HG02588 (cell line): ENCODE measurements around the gene NTSR1.

Experiments
- ATAC-seq: cut with Tn5 transposase; IDR thresholded peaks from one replicate; pipeline ENCODE4 v1.9.1; 2021; ENCODE audit warnings: mild to moderate bottlenecking, moderate library complexity; ENCODE audit not compliant: unreplicated experiment

Gene NTSR1

GRCh38 chr20:62737271-62737811 lies 28.7 kb downstream of the NTSR1 start:
- ATAC-seq, result no peak

- ATAC-seq, result no peak
Observed at GRCh38 chr20:62738025-62738881, 29.6 kb downstream of the NTSR1 start.

GRCh38 chr20:62739067-62739466 lies 30.4 kb downstream of the NTSR1 start:
- no peak for ATAC-seq

DNA sequence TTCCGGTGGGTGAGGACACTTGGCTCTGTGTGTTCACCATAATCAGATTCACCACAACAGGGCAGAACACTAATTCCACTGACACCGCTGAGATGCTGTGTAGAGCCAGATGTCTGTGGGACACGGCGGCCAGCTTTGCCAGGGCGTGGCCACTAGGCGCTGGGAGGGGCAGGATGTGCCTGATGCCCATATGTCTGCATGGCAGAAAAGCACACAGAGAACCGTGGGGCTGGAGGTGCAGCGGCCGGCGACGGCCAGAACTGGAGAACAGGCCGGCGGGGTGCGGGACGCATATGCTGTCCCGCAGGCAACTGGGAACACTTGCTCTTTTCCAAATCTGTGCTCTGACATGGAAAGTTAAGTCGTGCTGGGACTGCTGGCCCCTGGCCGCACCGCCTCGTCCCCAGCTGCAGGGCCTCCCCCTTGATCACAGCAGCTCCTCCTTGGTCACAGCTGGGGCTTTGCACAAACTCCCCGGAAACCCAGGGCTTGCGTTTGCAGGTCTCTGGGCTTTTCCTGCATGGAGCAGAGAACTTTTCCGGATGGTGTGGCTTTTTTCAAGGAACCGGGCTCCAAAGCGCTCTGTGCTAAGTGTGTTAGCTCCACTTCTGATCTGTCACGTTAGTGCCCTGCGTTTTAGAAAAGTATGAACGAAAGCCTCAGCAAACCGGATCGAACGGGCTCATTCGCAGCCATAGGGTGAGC lies 31.1 kb downstream of the NTSR1 start:
- peak; percentile 7 for ATAC-seq

DNA sequence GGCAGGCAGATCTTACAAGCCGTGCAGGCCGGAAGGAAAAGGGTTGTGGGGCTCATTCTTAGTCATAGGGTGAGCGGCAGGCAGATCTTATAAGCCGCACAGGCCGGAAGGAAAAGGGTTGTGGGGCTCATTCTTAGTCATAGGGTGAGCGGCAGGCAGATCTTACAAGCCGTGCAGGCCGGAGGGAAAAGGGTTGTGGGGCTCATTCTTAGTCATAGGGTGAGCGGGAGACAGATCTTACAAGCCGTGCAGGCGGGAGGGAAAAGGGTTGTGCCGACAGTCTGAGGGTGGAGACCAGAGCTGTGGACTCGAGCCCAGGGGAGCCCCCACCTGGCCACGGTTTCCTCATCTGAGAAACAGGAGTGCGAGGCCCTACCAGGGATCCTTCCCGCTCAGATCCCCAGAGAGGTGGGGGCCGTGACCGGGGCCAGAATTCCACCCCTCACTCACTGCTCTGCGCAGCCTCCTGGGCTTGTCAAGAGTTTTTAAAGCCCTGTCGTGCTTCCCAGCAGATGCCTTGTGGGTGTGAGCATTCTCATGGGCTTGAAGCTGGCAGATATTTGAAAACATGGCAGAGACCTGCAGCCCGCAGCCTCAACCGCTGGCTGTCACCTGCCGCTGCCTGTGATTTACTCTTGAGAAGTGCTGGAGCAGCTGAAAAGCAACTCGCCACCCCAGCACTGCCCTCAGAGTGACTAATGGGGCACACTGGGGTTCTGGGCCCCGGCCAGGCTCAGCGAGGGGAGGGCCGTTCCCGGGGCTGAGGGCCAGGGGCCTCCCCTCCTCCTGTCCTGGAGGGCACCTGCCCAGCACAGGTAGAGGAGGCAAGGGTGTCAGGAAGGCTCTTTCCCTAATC lies 31.9 kb downstream of the NTSR1 start:
- ATAC-seq, result peak; percentile 75

GRCh38 chr20:62741191-62741691 lies 32.6 kb downstream of the NTSR1 start:
- ATAC-seq, result no peak

DNA sequence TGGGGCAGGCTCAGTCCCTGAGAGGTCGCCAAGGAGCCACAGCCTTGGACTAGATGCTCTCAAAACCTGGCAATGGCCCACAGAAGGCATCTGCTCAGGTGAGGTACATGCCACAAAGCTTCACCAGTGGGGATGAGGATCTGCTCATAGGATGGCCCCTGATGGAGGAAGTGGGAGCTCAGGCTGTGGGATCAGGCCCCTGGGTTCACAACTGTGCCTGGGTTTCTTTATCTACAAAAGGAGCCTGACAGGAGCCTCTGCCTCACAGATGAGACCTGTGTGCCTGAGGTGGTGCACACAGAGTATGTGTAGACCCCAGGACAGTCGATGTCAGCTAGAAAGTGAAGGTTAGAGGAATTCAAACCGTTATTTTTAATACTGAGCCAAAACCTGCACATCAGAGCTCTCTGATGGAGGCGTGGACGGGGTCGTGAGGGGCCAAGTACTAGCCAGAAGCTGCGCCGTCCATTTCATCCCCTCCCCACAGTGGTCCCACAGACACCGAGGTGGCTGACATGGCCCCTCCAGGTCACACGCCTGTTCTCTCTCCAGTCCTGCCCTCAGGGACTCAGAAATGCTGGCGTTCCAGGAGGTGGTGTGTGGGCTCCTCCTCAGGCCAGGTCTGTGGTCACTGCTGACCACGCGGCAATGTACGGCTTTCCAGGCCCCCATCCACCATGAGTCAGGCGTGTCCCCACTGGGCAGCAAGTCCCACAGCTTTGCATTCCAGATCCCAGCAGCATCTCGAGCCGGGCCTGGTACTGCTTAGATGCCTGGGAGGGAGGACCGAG lies 33.3 kb downstream of the NTSR1 start:
- ATAC-seq, result no peak

GRCh38 chr20:62742550-62742949 lies 33.9 kb downstream of the NTSR1 start:
- no peak for ATAC-seq

- ATAC-seq, result no peak
Observed at GRCh38 chr20:62742979-62743776, 34.5 kb downstream of the NTSR1 start.

DNA sequence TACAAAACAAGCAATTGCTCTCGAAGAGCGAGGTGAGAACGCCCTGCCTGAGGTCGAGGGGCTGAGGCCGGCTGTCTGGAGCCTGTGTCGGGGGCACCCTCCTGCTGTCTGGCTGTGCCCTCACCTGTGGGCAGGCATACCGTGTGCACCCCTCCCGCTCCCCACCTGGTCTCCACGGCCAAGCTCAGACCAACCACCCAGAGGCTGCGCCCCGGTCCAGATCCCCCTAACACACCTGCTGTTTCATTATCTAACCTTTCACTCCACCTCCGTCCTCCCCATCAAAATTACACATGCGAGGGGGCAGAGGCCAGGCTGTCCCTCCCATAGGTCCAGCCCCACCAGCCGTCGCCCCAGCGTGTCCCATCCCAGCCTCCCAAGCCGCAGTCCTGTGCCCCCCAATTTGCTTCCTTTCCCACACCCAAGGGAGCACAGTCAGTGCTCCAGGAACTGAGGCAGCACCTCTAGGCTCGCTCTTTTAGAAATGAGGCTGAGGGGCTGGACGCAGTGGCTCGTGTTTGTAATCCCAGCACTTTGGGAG lies 35.2 kb downstream of the NTSR1 start:
- no peak for ATAC-seq

DNA sequence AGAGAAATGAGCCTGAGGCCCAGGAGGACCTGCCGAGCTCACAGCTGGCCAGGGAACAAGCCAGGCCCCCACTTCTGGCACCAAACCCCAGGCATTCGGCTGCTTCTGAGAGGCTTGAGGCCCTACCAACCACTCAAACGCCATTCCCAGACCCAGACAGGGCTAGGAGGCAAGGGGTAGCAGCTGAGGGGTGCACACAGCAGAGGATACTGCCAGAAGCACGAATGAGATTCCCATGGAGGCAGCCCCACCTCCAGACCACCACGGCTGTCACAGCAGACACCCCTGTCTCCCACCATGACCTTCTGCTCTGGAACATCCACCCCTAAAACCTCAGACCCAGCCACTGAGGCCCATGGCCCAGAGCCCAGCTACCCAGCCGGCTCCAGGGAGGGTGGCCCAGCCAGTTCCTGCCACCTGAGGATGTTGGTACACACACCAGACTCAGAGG lies 36.1 kb downstream of the NTSR1 start:
- ATAC-seq, result no peak

DNA sequence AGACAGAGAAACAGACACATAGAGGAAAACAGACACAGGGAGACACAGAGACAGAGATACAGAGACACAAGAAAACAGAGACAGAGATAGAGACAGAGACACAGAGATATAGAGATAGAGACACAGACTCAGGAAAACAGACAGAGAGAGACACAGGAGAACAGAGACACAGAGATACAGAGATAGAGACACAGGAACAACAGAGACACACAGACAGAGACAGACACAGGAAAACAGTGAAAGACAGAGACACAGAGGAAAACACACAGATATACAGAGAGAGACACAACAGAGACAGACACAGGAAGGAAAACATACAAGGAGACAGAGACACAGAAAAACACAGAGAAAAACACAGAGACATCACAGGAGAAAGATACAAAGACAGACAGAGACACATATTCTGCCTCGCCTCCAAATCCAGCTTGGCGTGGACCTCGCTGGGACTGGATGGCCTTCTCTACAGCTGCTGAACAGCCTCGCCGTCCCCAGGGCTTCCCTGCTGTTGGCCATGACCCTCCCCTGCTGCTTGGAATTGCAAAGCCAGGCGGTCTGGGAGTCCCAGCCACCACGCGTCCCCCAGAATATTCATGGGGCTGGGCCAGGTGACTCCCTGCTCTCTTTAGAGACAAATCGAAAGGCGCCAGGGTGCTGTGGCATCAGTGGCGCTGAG lies 36.8 kb downstream of the NTSR1 start:
- no peak for ATAC-seq

GRCh38 chr20:62745952-62746288 lies 37.3 kb downstream of the NTSR1 start:
- no peak for ATAC-seq

DNA sequence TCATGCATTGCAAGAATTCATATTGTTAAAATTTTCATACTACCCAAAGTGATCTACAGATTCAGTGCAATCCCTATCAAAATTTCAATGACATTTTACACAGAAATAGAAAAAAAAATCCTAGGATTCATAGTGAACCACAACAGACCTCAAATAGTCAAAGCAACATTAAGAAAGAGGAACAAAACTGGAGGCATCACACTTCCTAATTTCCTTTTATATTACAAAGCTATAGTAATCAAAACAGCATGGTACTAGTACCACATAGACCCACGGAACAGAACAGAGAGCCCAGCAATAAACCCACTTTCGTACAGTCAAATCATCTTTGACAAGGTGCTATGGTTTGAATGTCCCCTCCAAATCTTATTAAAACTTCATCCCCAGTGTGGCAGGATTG lies 39.7 kb downstream of the NTSR1 start:
- ATAC-seq, result no peak

DNA sequence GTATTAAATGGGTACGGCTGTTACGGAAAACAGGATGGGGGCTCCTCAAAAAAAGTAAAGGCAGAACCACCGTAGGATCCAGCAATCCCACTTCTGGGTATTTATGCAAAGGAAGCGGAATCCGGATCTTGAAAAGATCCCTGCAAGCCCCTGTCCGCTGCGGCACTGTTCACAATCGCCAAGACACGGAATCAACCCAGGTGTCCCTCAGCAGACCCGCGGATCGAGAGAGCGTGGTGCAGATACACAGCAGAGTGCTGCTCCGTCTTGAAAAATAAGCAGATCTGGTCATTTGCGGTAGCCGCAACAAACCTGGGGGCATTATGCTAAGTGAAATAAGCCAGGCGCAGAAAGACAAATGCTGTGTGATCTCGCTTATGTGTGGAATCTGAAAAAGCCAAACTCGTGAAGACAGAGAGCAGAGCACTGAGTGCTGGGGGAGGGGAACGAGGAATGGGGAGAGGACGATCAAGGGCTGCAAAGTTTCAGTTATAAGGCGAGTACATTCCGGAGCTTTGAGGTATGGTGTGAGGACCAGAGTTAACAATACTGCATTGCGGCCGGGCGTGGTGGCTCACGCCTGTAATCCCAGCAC lies 41.3 kb downstream of the NTSR1 start:
- ATAC-seq, result no peak

DNA sequence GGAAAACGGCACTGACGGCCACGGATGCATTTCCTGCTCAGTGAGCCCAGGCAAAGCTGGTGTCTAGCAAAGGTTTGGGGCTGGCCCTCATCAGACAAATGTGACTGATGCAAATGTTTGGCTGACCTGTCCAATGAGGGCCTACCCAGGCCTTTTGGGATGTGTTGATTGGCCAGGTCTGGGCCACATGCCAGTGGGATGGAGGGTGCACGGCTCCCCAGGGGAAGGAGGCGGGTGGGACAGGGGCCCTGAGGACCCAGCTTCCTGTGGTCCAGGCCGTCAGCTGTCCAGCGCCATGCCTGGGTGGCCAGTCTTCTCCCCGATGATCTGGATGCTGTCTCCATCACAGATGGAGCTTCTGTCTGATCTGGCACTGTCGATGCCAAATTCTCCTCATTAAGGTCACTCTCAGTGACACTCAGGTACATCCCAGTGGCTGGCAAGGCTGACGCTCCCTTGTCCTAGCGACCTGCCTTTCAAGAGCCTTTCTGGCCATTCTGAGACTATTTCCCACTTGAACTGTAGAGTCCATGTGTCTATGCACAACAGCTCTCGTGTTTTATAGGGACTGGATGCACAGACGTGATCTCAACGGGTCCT lies 43.0 kb downstream of the NTSR1 start:
- no peak for ATAC-seq

DNA sequence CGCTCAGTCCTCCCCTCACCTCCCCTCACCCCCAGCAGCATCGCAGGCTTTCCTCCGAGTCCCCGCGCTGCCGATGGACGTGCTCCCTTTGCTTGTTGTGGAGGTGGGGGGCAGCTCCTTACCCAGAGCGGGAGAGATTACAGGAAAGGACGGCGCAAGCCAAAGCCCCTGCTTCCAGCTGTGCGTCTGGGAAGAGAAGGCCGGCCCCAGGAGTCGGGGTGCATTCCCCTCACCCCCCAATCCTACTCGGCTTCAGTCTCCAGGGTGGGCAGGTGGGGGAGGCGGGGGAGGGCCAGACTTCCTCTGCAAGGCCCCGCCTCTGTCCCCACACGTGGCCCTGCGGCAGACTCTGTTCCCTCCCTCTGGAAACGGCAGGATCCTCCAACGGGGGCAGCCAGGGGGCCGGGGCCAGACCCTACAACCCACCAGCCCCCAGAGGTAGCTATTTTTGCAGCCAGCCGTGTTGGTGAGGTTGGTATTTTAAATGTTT lies 43.6 kb downstream of the NTSR1 start:
- ATAC-seq, result no peak
